ENCODE data around the gene CDK5RAP3. TPM values are rescaled to one million over a fixed set of nuclear protein-coding genes. Genes with fewer than 3 reads are reported as not detected.

The CDK5RAP3 gene
- total and polyA plus RNA-seq, 2 donors (not counting 3 experiments of a cell fraction or from before 2014, with no cell fraction given): 109 to 139 TPM

DNA sequence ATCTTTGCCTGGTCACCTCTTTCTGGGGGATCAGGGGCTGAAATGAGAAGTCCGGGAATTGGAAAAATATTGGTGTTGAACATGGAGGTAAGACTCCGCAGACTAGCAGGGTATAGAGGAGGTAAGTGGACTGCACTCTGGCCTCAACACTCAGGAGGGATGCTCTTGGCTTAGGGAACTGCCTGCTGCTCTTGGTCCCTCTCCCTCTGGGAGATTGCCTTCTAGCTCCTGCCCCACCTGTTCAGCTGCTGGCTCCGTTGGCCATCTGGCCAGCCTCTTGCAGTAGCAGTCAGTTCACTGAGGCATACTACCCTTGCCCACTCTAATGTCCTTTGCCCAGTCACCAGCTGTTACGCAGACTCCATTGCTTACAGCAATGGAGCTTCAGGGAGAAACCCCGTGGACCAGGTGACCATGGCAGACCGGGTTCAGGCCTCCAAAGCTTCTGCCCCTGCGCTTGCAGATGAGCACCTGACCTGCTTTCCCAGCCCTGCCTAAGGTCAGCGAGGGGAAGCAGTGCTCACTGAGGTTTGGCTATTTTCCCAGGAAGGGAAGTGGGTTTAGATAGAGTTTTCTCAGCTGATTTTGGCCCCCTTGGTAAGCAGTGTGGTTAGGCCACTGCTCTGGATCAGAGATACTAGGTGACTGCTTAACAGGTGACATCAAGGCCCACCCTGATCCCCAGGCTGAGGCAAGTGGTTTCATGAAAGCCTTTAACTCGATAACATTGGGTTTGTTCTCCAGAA is 11.9 kb downstream of the CDK5RAP3 start:
- Histone ChIP-seq H3K9me1 (replicated peaks; ENCODE audit: control insufficient read depth, extremely low read depth, insufficient read depth, low read length) (no peaks in the 10 kb centered on the region), H3K36me3 (ENCODE audit: control insufficient read depth in 2 of 2, extremely low read depth in 1 of 2, insufficient read depth in 2 of 2, low read length in 2 of 2) (peaks cover 0 to 24% of the 10 kb centered on the region in 2 experiments), H3K27ac (ENCODE audit: insufficient read depth, low read depth, low read length) (no peak overlapping the region), H3K9ac (replicated peaks; ENCODE audit: extremely low read depth, insufficient read depth, low read length) (no peak overlapping the region), H2AFZ (ENCODE audit: low read depth, low read length) (no peak overlapping the region), H3K4me3 (replicated peaks in 1 of 3; ENCODE audit: insufficient read depth in 1 of 3, low read depth in 1 of 3, low read length in 3 of 3) (no peak overlapping the region), H3K79me2 (ENCODE audit: control insufficient read depth, insufficient read depth, low read length) (no peaks in the 10 kb centered on the region), H4K20me1 (replicated peaks; ENCODE audit: control insufficient read depth, extremely low read depth, insufficient read depth, low read length) (no peaks in the 10 kb centered on the region), H3K27me3 (ENCODE audit: control insufficient read depth in 2 of 2, insufficient read depth in 2 of 2, low read length in 2 of 2) (no peaks in the 10 kb centered on the region), H3K4me2 (ENCODE audit: insufficient read depth, low read length) (no peak overlapping the region), H3K9me3 (replicated peaks; ENCODE audit: control insufficient read depth, insufficient read depth, low read length) (no peaks in the 10 kb centered on the region), H3K4me1 (ENCODE audit: control insufficient read depth, extremely low read depth, insufficient read depth, low read length) (peaks cover 6% of the 10 kb centered on the region)
- TF ChIP-seq MYC (IDR thresholded peaks at IDR 0.05; ENCODE audit: low read depth, low read length) (no peak), GATA2 (IDR thresholded peaks at IDR 0.05; ENCODE audit: insufficient read depth, insufficient read length, low read depth, low read length) (no peak), JUN (IDR thresholded peaks at IDR 0.05; ENCODE audit: borderline replicate concordance, insufficient read depth, insufficient read length, low read depth) (no peak), EZH2 (IDR thresholded peaks at IDR 0.05; ENCODE audit: borderline replicate concordance, low read depth, low read length, severe bottlenecking) (no peak), POLR2AphosphoS5 (IDR thresholded peaks at IDR 0.05; ENCODE audit: insufficient read depth, low read depth, low read length) (no peak)
- TF ChIP-seq, protein P1, sequence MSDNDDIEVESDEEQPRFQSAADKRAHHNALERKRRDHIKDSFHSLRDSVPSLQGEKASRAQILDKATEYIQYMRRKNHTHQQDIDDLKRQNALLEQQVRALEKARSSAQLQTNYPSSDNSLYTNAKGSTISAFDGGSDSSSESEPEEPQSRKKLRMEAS (IDR thresholded peaks at IDR 0.05; ENCODE audit: insufficient read depth, insufficient read length): no peak
- TF ChIP-seq, protein P2, sequence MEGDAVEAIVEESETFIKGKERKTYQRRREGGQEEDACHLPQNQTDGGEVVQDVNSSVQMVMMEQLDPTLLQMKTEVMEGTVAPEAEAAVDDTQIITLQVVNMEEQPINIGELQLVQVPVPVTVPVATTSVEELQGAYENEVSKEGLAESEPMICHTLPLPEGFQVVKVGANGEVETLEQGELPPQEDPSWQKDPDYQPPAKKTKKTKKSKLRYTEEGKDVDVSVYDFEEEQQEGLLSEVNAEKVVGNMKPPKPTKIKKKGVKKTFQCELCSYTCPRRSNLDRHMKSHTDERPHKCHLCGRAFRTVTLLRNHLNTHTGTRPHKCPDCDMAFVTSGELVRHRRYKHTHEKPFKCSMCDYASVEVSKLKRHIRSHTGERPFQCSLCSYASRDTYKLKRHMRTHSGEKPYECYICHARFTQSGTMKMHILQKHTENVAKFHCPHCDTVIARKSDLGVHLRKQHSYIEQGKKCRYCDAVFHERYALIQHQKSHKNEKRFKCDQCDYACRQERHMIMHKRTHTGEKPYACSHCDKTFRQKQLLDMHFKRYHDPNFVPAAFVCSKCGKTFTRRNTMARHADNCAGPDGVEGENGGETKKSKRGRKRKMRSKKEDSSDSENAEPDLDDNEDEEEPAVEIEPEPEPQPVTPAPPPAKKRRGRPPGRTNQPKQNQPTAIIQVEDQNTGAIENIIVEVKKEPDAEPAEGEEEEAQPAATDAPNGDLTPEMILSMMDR (IDR thresholded peaks at IDR 0.05; ENCODE audit: extremely low read depth in 1 of 2, insufficient read depth in 1 of 2, low read depth in 1 of 2, low read length in 2 of 2): no peak
- dilution Hi-C loops (cut with MboI; ENCODE audit: extremely low pct_ligation_motif_present, low sequenced_read_pairs): no loop called here
- CTCF ChIA-PET: interaction anchor here (1.0 to 15.7 kb wide), 6 partner anchors 11 to 35 kb away, joined by 3 to 469 read pairs (median 8); partner anchors contain the start of gene CDK5RAP3
- FAIRE-seq (no peak), DNase-seq (ENCODE audit: low read depth, low spot score) (peak; percentile 37)
- intact Hi-C loops (cut with micrococcal nuclease): no loop called here
- POLR2A ChIA-PET: no interaction called here
- no TSS peak for BruUV-seq (replicated peaks)
